ENCODE measurements around the gene SPTBN1. TPM values are rescaled to one million over a fixed set of nuclear protein-coding genes. Genes with fewer than 3 reads are reported as not detected.

The SPTBN1 gene
- total RNA-seq, 1 experiment from 2014 or later = 204 TPM

GRCh38 chr2:54503192-54503591, 47.1 kb downstream of the SPTBN1 start:
- H3K9me3 Mint-ChIP-seq = no peaks in the 10 kb centered on the region
- no peak overlapping the region for H3K4me3 Mint-ChIP-seq
- POLR2A ChIA-PET = interaction anchor here (0.6 kb wide), 1 partner anchor 390 kb away, joined by 4 read pairs; no protein-coding TSS in a partner anchor
- H3K4me1 Mint-ChIP-seq = peaks cover 53% of the 10 kb centered on the region
- peak; percentile 96 for ATAC-seq
- no peaks in the 10 kb centered on the region for H3K36me3 Mint-ChIP-seq
- peak; percentile 79 for DNase-seq (ENCODE audit: low spot score)
- CTCF ChIA-PET = interaction anchor here (0.6 to 2.6 kb wide), 30 partner anchors 8 to 635 kb away, joined by 3 to 14 read pairs (median 4); a partner anchor contains a TSS
- TF ChIP-seq, protein P1, sequence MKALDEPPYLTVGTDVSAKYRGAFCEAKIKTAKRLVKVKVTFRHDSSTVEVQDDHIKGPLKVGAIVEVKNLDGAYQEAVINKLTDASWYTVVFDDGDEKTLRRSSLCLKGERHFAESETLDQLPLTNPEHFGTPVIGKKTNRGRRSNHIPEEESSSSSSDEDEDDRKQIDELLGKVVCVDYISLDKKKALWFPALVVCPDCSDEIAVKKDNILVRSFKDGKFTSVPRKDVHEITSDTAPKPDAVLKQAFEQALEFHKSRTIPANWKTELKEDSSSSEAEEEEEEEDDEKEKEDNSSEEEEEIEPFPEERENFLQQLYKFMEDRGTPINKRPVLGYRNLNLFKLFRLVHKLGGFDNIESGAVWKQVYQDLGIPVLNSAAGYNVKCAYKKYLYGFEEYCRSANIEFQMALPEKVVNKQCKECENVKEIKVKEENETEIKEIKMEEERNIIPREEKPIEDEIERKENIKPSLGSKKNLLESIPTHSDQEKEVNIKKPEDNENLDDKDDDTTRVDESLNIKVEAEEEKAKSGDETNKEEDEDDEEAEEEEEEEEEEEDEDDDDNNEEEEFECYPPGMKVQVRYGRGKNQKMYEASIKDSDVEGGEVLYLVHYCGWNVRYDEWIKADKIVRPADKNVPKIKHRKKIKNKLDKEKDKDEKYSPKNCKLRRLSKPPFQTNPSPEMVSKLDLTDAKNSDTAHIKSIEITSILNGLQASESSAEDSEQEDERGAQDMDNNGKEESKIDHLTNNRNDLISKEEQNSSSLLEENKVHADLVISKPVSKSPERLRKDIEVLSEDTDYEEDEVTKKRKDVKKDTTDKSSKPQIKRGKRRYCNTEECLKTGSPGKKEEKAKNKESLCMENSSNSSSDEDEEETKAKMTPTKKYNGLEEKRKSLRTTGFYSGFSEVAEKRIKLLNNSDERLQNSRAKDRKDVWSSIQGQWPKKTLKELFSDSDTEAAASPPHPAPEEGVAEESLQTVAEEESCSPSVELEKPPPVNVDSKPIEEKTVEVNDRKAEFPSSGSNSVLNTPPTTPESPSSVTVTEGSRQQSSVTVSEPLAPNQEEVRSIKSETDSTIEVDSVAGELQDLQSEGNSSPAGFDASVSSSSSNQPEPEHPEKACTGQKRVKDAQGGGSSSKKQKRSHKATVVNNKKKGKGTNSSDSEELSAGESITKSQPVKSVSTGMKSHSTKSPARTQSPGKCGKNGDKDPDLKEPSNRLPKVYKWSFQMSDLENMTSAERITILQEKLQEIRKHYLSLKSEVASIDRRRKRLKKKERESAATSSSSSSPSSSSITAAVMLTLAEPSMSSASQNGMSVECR (CRISPR knock-in tag; IDR thresholded peaks at IDR 0.05; ENCODE audit: borderline replicate concordance) = no peak
- TF ChIP-seq ETV6 (CRISPR knock-in tag; IDR thresholded peaks at IDR 0.05) = no peak
- TF ChIP-seq, protein P2, sequence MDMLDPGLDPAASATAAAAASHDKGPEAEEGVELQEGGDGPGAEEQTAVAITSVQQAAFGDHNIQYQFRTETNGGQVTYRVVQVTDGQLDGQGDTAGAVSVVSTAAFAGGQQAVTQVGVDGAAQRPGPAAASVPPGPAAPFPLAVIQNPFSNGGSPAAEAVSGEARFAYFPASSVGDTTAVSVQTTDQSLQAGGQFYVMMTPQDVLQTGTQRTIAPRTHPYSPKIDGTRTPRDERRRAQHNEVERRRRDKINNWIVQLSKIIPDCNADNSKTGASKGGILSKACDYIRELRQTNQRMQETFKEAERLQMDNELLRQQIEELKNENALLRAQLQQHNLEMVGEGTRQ (CRISPR knock-in tag; IDR thresholded peaks at IDR 0.05) = no peak
- TF ChIP-seq, protein P3, sequence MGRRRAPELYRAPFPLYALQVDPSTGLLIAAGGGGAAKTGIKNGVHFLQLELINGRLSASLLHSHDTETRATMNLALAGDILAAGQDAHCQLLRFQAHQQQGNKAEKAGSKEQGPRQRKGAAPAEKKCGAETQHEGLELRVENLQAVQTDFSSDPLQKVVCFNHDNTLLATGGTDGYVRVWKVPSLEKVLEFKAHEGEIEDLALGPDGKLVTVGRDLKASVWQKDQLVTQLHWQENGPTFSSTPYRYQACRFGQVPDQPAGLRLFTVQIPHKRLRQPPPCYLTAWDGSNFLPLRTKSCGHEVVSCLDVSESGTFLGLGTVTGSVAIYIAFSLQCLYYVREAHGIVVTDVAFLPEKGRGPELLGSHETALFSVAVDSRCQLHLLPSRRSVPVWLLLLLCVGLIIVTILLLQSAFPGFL (CRISPR knock-in tag; IDR thresholded peaks at IDR 0.05; ENCODE audit: borderline replicate concordance) = no peak
- TF ChIP-seq TEAD1 (CRISPR knock-in tag; IDR thresholded peaks at IDR 0.05) = 0 out of 2 replicates have a peak, but pooled peaks have one; percentile 37
- TF ChIP-seq ZNF232 (CRISPR knock-in tag; IDR thresholded peaks at IDR 0.05) = no peak
- TF ChIP-seq, protein P4, sequence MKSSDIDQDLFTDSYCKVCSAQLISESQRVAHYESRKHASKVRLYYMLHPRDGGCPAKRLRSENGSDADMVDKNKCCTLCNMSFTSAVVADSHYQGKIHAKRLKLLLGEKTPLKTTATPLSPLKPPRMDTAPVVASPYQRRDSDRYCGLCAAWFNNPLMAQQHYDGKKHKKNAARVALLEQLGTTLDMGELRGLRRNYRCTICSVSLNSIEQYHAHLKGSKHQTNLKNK (CRISPR knock-in tag; IDR thresholded peaks at IDR 0.05) = no peak
- TF ChIP-seq MYBL2 (CRISPR knock-in tag; IDR thresholded peaks at IDR 0.05) = no peak
- TF ChIP-seq MLX (CRISPR knock-in tag; IDR thresholded peaks at IDR 0.05) = no peak
- 0 out of 2 replicates have a peak, but pooled peaks have one; percentile 7 for TF ChIP-seq ZSCAN18 (CRISPR knock-in tag; IDR thresholded peaks at IDR 0.05)
- TF ChIP-seq ATF2 (CRISPR knock-in tag; IDR thresholded peaks at IDR 0.05; ENCODE audit: borderline replicate concordance, low read depth) = no peak
- TF ChIP-seq, protein P5, sequence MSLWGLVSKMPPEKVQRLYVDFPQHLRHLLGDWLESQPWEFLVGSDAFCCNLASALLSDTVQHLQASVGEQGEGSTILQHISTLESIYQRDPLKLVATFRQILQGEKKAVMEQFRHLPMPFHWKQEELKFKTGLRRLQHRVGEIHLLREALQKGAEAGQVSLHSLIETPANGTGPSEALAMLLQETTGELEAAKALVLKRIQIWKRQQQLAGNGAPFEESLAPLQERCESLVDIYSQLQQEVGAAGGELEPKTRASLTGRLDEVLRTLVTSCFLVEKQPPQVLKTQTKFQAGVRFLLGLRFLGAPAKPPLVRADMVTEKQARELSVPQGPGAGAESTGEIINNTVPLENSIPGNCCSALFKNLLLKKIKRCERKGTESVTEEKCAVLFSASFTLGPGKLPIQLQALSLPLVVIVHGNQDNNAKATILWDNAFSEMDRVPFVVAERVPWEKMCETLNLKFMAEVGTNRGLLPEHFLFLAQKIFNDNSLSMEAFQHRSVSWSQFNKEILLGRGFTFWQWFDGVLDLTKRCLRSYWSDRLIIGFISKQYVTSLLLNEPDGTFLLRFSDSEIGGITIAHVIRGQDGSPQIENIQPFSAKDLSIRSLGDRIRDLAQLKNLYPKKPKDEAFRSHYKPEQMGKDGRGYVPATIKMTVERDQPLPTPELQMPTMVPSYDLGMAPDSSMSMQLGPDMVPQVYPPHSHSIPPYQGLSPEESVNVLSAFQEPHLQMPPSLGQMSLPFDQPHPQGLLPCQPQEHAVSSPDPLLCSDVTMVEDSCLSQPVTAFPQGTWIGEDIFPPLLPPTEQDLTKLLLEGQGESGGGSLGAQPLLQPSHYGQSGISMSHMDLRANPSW (CRISPR knock-in tag; conservative IDR thresholded peaks at IDR 0.05; ENCODE audit: low read depth) = no peak
- TF ChIP-seq, protein P6, sequence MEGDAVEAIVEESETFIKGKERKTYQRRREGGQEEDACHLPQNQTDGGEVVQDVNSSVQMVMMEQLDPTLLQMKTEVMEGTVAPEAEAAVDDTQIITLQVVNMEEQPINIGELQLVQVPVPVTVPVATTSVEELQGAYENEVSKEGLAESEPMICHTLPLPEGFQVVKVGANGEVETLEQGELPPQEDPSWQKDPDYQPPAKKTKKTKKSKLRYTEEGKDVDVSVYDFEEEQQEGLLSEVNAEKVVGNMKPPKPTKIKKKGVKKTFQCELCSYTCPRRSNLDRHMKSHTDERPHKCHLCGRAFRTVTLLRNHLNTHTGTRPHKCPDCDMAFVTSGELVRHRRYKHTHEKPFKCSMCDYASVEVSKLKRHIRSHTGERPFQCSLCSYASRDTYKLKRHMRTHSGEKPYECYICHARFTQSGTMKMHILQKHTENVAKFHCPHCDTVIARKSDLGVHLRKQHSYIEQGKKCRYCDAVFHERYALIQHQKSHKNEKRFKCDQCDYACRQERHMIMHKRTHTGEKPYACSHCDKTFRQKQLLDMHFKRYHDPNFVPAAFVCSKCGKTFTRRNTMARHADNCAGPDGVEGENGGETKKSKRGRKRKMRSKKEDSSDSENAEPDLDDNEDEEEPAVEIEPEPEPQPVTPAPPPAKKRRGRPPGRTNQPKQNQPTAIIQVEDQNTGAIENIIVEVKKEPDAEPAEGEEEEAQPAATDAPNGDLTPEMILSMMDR (IDR thresholded peaks at IDR 0.05) = peak; percentile 70
- no peak for TF ChIP-seq NR2C2 (CRISPR knock-in tag; IDR thresholded peaks at IDR 0.05)
- TF ChIP-seq, protein P7, sequence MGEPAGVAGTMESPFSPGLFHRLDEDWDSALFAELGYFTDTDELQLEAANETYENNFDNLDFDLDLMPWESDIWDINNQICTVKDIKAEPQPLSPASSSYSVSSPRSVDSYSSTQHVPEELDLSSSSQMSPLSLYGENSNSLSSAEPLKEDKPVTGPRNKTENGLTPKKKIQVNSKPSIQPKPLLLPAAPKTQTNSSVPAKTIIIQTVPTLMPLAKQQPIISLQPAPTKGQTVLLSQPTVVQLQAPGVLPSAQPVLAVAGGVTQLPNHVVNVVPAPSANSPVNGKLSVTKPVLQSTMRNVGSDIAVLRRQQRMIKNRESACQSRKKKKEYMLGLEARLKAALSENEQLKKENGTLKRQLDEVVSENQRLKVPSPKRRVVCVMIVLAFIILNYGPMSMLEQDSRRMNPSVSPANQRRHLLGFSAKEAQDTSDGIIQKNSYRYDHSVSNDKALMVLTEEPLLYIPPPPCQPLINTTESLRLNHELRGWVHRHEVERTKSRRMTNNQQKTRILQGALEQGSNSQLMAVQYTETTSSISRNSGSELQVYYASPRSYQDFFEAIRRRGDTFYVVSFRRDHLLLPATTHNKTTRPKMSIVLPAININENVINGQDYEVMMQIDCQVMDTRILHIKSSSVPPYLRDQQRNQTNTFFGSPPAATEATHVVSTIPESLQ (CRISPR knock-in tag; IDR thresholded peaks at IDR 0.05) = no peak
- no peak for TF ChIP-seq CREM (CRISPR knock-in tag; IDR thresholded peaks at IDR 0.05)
- TF ChIP-seq, protein P8, sequence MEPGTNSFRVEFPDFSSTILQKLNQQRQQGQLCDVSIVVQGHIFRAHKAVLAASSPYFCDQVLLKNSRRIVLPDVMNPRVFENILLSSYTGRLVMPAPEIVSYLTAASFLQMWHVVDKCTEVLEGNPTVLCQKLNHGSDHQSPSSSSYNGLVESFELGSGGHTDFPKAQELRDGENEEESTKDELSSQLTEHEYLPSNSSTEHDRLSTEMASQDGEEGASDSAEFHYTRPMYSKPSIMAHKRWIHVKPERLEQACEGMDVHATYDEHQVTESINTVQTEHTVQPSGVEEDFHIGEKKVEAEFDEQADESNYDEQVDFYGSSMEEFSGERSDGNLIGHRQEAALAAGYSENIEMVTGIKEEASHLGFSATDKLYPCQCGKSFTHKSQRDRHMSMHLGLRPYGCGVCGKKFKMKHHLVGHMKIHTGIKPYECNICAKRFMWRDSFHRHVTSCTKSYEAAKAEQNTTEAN (CRISPR knock-in tag; IDR thresholded peaks at IDR 0.05) = no peak
- H3K27ac Mint-ChIP-seq = peak overlapping the region; percentile 10; the same call in 1 of the 2 replicates
- no peaks in the 10 kb centered on the region for H3K27me3 Mint-ChIP-seq (ENCODE audit: low read depth)

All from WTC11 (cell line).